Progenitor cell of endocrine pancreas (in vitro differentiated cells): ENCODE data around the gene RNF151. TPM values are rescaled to one million over a fixed set of nuclear protein-coding genes. Genes with fewer than 3 reads are reported as not detected.
A peak's percentile ranks its signal among the peaks of the same experiment; 100 is the strongest.

Experiments used
- DNase-seq: peaks from one replicate; pipeline ENCODE4 v3.0.0; 2021; ENCODE audit warnings: low spot score; ENCODE audit not compliant: unreplicated experiment
- H3K27ac Mint-ChIP-seq: 2 replicates; pipeline ENCODE4 v1.8.0; 2021; ENCODE audit warnings: mild to moderate bottlenecking, moderate library complexity, mixed read lengths
- H3K27me3 Mint-ChIP-seq: 2 replicates; pipeline ENCODE4 v1.8.0; 2021; ENCODE audit warnings: mixed read lengths
- H3K36me3 Mint-ChIP-seq: 2 replicates; pipeline ENCODE4 v1.8.0; 2022; ENCODE audit warnings: mixed read lengths; ENCODE audit not compliant: insufficient read depth
- H3K4me1 Mint-ChIP-seq: 2 replicates; pipeline ENCODE4 v1.8.0; 2021; ENCODE audit warnings: low read depth, mixed read lengths
- H3K4me3 Mint-ChIP-seq: 2 replicates; pipeline ENCODE4 v1.8.0; 2021; ENCODE audit warnings: low read depth, mild to moderate bottlenecking, moderate library complexity, mixed read lengths
- H3K9me3 Mint-ChIP-seq: 2 replicates; pipeline ENCODE4 v1.8.0; 2021; ENCODE audit warnings: low read depth, mixed read lengths
- total RNA-seq: library from RNA; stranded (reverse); gene quantifications from 2 replicates; pipeline ENCODE4 v1.2.1, GENCODE V29; 2021
- TF ChIP-seq, protein P1 (sequence below): fragments of 200-600 bp; sonication (generic); IDR thresholded peaks from one replicate; pipeline ENCODE4 v1.5.0; 2021; ENCODE audit warnings: antibody characterized with exemption, mild to moderate bottlenecking; ENCODE audit not compliant: unreplicated experiment

Gene RNF151
- total RNA-seq, 1 donor from 2014 or later: not detected

DNA sequence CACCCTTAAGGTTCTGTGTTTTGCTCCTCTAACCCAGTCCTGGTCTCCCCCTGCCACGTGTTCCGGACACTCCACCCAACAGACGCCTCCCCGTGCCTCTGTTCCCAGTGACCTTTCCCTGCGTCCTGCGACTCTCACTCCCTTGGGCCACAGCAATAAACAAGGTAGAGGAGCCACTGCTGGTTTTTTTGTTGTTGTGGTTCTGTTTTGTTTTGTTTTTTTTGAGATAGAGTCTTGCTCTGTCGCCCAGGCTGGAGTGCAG is 49.2 kb downstream of the RNF151 start:
- Mint-ChIP-seq H3K27ac (no peak overlapping the region), H3K4me3 (no peak overlapping the region), H3K36me3 (no peaks in the 10 kb centered on the region), H3K4me1 (no peaks in the 10 kb centered on the region), H3K27me3 (peaks cover 23% of the 10 kb centered on the region), H3K9me3 (no peaks in the 10 kb centered on the region)
- TF ChIP-seq, protein P1, sequence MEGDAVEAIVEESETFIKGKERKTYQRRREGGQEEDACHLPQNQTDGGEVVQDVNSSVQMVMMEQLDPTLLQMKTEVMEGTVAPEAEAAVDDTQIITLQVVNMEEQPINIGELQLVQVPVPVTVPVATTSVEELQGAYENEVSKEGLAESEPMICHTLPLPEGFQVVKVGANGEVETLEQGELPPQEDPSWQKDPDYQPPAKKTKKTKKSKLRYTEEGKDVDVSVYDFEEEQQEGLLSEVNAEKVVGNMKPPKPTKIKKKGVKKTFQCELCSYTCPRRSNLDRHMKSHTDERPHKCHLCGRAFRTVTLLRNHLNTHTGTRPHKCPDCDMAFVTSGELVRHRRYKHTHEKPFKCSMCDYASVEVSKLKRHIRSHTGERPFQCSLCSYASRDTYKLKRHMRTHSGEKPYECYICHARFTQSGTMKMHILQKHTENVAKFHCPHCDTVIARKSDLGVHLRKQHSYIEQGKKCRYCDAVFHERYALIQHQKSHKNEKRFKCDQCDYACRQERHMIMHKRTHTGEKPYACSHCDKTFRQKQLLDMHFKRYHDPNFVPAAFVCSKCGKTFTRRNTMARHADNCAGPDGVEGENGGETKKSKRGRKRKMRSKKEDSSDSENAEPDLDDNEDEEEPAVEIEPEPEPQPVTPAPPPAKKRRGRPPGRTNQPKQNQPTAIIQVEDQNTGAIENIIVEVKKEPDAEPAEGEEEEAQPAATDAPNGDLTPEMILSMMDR: no peak
- DNase-seq: no peak

DNA sequence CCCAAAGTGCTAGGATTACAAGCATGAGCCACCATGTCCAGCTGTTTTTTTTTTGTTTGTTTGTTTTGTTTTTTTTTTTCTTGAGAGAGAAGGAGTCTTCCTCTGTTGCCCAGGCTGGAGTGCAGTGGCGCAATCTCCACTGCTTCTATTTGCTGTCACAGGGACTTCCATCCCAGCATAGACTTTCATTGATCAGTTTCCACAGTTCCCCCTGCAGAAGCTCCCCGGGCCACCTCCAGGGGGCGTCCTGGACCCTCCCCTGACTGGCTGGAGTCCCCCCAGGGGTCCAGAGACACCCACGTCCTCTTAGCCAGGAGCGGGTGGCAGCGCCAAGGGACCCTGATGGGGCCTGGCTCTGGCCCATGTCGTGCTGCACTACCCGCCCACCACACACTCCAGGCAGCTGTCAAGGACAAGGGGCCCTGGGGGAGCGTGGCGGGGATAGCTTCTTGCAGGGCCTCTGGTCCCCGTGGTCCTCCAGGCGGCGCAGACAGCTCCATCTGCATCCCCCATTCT is 49.8 kb downstream of the RNF151 start:
- Mint-ChIP-seq H3K9me3 (no peaks in the 10 kb centered on the region), H3K27me3 (peaks cover 25% of the 10 kb centered on the region), H3K36me3 (no peaks in the 10 kb centered on the region), H3K4me1 (no peaks in the 10 kb centered on the region), H3K27ac (no peak overlapping the region), H3K4me3 (no peak overlapping the region)
- DNase-seq: no peak
- TF ChIP-seq, protein P1: peak; percentile 55

Other genes starting within 250 kb of the RNF151 start
- 34.4 and 35.3 TPM in 2 replicates for gene NME3, start 195.3 kb upstream of the RNF151 start, total RNA-seq
- 50.6 and 53.4 TPM in 2 replicates for gene EME2, start 194.0 kb upstream of the RNF151 start, total RNA-seq
- gene MRPS34, start 193.7 kb upstream of the RNF151 start, total RNA-seq: 77.2 and 84.6 TPM in 2 replicates
- 47.8 and 50.2 TPM in 2 replicates for gene SPSB3, start 184.3 kb upstream of the RNF151 start, total RNA-seq
- gene NUBP2, start 183.9 kb upstream of the RNF151 start, total RNA-seq: 59.9 and 65.4 TPM in 2 replicates
- gene IGFALS, start 173.2 kb upstream of the RNF151 start, total RNA-seq: 0.60 and 1.2 TPM in 2 replicates
- gene HAGH, start 140.0 kb upstream of the RNF151 start, total RNA-seq: 43.6 and 46.4 TPM in 2 replicates
- gene FAHD1, start 139.7 kb upstream of the RNF151 start, total RNA-seq: 26.3 and 27.9 TPM in 2 replicates
- gene MEIOB, start 94.7 kb upstream of the RNF151 start, total RNA-seq: not detected in 2 replicates
- 0.46 TPM in 1 of 2 replicates, not detected in the other for gene HS3ST6, start 48.4 kb upstream of the RNF151 start, total RNA-seq
- 28.5 and 28.9 TPM in 2 replicates for gene MSRB1, start 23.7 kb upstream of the RNF151 start, total RNA-seq
- not detected in 2 replicates for gene RPL3L, start 12.2 kb upstream of the RNF151 start, total RNA-seq
- 96.9 and 105 TPM in 2 replicates for gene NDUFB10, start 7.3 kb upstream of the RNF151 start, total RNA-seq
- gene RPS2, start 2.0 kb upstream of the RNF151 start, total RNA-seq: 2,309 and 2,385 TPM in 2 replicates
- gene TBL3, start 5.2 kb downstream of the RNF151 start, total RNA-seq: 30.8 and 32.2 TPM in 2 replicates
- gene NOXO1, start 14.6 kb downstream of the RNF151 start, total RNA-seq: 0.93 and 1.5 TPM in 2 replicates
- 27.1 and 32.9 TPM in 2 replicates for gene GFER, start 17.3 kb downstream of the RNF151 start, total RNA-seq
- 3.0 and 3.3 TPM in 2 replicates for gene SYNGR3, start 23.1 kb downstream of the RNF151 start, total RNA-seq
- gene ZNF598, start 43.0 kb downstream of the RNF151 start, total RNA-seq: 41.5 and 43.6 TPM in 2 replicates
- gene NPW, start 52.9 kb downstream of the RNF151 start, total RNA-seq: 5.0 and 5.3 TPM in 2 replicates
- gene NHERF2, start 60.0 kb downstream of the RNF151 start, total RNA-seq: 8.4 and 10.3 TPM in 2 replicates
- gene NTHL1, start 81.0 kb downstream of the RNF151 start, total RNA-seq: 24.2 and 28.1 TPM in 2 replicates
- gene TSC2, start 81.1 kb downstream of the RNF151 start, total RNA-seq: 241 and 253 TPM in 2 replicates
- gene PKD1, start 169.0 kb downstream of the RNF151 start, total RNA-seq: 96.2 and 97.8 TPM in 2 replicates
- gene RAB26, start 181.8 kb downstream of the RNF151 start, total RNA-seq: 20.4 and 23.3 TPM in 2 replicates
- 79.6 and 85.2 TPM in 2 replicates for gene TRAF7, start 188.9 kb downstream of the RNF151 start, total RNA-seq
- gene CASKIN1, start 229.7 kb downstream of the RNF151 start, total RNA-seq: 12.7 and 13.1 TPM in 2 replicates
- 51.5 TPM in 2 replicates for gene MLST8, start 238.6 kb downstream of the RNF151 start, total RNA-seq
- gene BRICD5, start 244.0 kb downstream of the RNF151 start, total RNA-seq: 22.5 and 24.6 TPM in 2 replicates
- gene PGP, start 248.0 kb downstream of the RNF151 start, total RNA-seq: 28.5 and 30.6 TPM in 2 replicates